ENCODE data around the gene VKORC1.
"Not testable (repeated sequence)": the region's sequence is repeated elsewhere in the genome, so short reads cannot be mapped to it uniquely, and the experiment has no call there.

The VKORC1 gene

GRCh38 chr16:31094424-31095120 is at the start of gene VKORC1:
TSS of gene VKORC1 (minus strand) at chr16:31094797. CDS start at chr16:31094729, 68 bp downstream.
- peak; percentile 86 to 91 for DNase-seq (ENCODE audit: low read depth in 2 of 2)

GRCh38 chr16:31143694-31144148 is 49.1 kb upstream of the VKORC1 start:
- no peak for DNase-seq (ENCODE audit: low read depth in 2 of 2)

GRCh38 chr16:31143011-31143693 is 48.6 kb upstream of the VKORC1 start:
- no peak for DNase-seq (ENCODE audit: low read depth in 2 of 2)

- peak; percentile 98 to 99 for DNase-seq (ENCODE audit: low read depth in 2 of 2)
These were observed 47.8 kb upstream of the VKORC1 start for GRCh38 chr16:31142109-31143010.

- no peak for DNase-seq (ENCODE audit: low read depth in 2 of 2)
These were observed 47.0 kb upstream of the VKORC1 start for GRCh38 chr16:31141489-31142108.

- not testable (repeated sequence) for DNase-seq (ENCODE audit: low read depth in 2 of 2)
These were observed 46.5 kb upstream of the VKORC1 start for GRCh38 chr16:31141071-31141469.

GRCh38 chr16:31138621-31139578 is 44.3 kb upstream of the VKORC1 start:
- DNase-seq (ENCODE audit: low read depth in 2 of 2), result no peak

GRCh38 chr16:31136822-31137499 is 42.4 kb upstream of the VKORC1 start:
- not testable (repeated sequence) for DNase-seq (ENCODE audit: low read depth in 2 of 2)

GRCh38 chr16:31136287-31136662 is 41.7 kb upstream of the VKORC1 start:
- DNase-seq (ENCODE audit: low read depth in 2 of 2), result no peak

GRCh38 chr16:31135535-31136286 is 41.1 kb upstream of the VKORC1 start, which contains the start of gene PRSS8:
TSS of gene PRSS8 (minus strand) at chr16:31135727. CDS start at chr16:31135498, 229 bp downstream.
- DNase-seq (ENCODE audit: low read depth in 2 of 2), result no peak

GRCh38 chr16:31134625-31135534 is 40.3 kb upstream of the VKORC1 start:
- no peak for DNase-seq (ENCODE audit: low read depth in 2 of 2)

GRCh38 chr16:31134091-31134571 is 39.5 kb upstream of the VKORC1 start:
- DNase-seq (ENCODE audit: low read depth in 2 of 2), result no peak

GRCh38 chr16:31133046-31133501 is 38.5 kb upstream of the VKORC1 start:
- DNase-seq (ENCODE audit: low read depth in 2 of 2), result no peak

- no peak for DNase-seq (ENCODE audit: low read depth in 2 of 2)
These were observed 37.8 kb upstream of the VKORC1 start for GRCh38 chr16:31132303-31132979.

GRCh38 chr16:31131841-31132271 is 37.3 kb upstream of the VKORC1 start:
- DNase-seq (ENCODE audit: low read depth in 2 of 2), result no peak

GRCh38 chr16:31131416-31131815 is 36.8 kb upstream of the VKORC1 start:
- no peak for DNase-seq (ENCODE audit: low read depth in 2 of 2)

GRCh38 chr16:31130899-31131298 is 36.3 kb upstream of the VKORC1 start:
- DNase-seq (ENCODE audit: low read depth in 2 of 2), result no peak

Data from stimulated activated CD4-positive, alpha-beta T cell treated with anti-CD3 and anti-CD28 coated beads, Interleukin-15, amount 100 ng/mL, for 48 hours (primary cell).